GM12878 (cell line): ENCODE data around the gene P2RX1. TPM values are rescaled to one million over a fixed set of nuclear protein-coding genes. Genes with fewer than 3 reads are reported as not detected.

ENCODE experiments used
- ATAC-seq: fragments of 200-7000 bp; cut with Tn5 transposase; 3 replicates; pipeline ENCODE4 v1.9.1; 2020; ENCODE audit warnings: mild to moderate bottlenecking, moderate library complexity
- BruUV-seq: library from RNA; stranded (reverse); fragments of 400-500 nt; replicated peaks from 2 replicates; lab custom pipeline; 2021; lab: Mats Ljungman, UMichigan
- CTCF ChIA-PET: fragments of 300-600 bp; sonication (Branson Sonifier 250); formaldehyde crosslinking; extraction: SDS; loops from one replicate; lab custom pipeline; 2021; ENCODE audit warnings: inconsistent platforms; lab: Yijun Ruan, JAX
- POLR2A ChIA-PET: fragments of 350-600 bp; formaldehyde crosslinking; extraction: SDS; loops from one replicate; lab custom pipeline; 2021; ENCODE audit warnings: inconsistent platforms; lab: Charles Lee
- RAD21 ChIA-PET: fragments of 300-600 bp; sonication (Branson Sonifier 250); formaldehyde crosslinking; loops from one replicate; lab custom pipeline; 2023; ENCODE audit warnings: antibody characterized with exemption; ENCODE audit not compliant: unreplicated experiment; lab: Charles Lee
- SMC1A ChIA-PET: fragments of 300-600 bp; sonication (Branson Sonifier 250); formaldehyde crosslinking; loops from one replicate; lab custom pipeline; 2023; ENCODE audit not compliant: unreplicated experiment, uncharacterized antibody; lab: Charles Lee
- DNase-seq: peaks from one replicate; pipeline ENCODE4 v3.0.0-alpha.2; 2011; ENCODE audit warnings: low read depth, low spot score
- FAIRE-seq: peaks from 3 replicates; lab custom pipeline; 2011; peaks lifted over from hg19 to GRCh38; lab: Jason Lieb, UNC
- H2AFZ ChIP-seq: 2 replicates; pipeline ENCODE4 v1.6.0; 2011; ENCODE audit warnings: low read depth, low read length, control low read depth; ENCODE audit not compliant: control insufficient read depth
- H3K27ac ChIP-seq: 2 replicates; pipeline ENCODE4 v1.5.1; 2011; ENCODE audit warnings: control low read depth; ENCODE audit not compliant: control insufficient read depth, insufficient read depth
- H3K27me3 ChIP-seq, 2 experiments: replicated peaks in 1 of 2; 2 replicates each; pipeline versions ENCODE4 v1.6.0 to v1.6.1; 2011; ENCODE audit warnings: low read length in 1 of 2; ENCODE audit not compliant: control insufficient read depth in 2 of 2, insufficient read depth in 2 of 2
- H3K36me3 ChIP-seq, 2 experiments: 2 replicates each; pipeline ENCODE4 v1.5.1; 2011; ENCODE audit warnings: low read length in 1 of 2; ENCODE audit not compliant: control insufficient read depth in 2 of 2, insufficient read depth in 2 of 2
- H3K4me1 ChIP-seq: 2 replicates; pipeline ENCODE4 v1.6.1; 2011; ENCODE audit warnings: mild to moderate bottlenecking, low read length, moderate library complexity, mixed read lengths; ENCODE audit not compliant: control insufficient read depth, insufficient read depth
- H3K4me2 ChIP-seq: 2 replicates; pipeline ENCODE4 v1.6.0; 2011; ENCODE audit warnings: control low read depth; ENCODE audit not compliant: control insufficient read depth, insufficient read depth
- H3K4me3 ChIP-seq: fragments of 200-600 bp; sonication (generic); 2 replicates; pipeline ENCODE4 v1.5.1; 2016
- H3K79me2 ChIP-seq: 2 replicates; pipeline ENCODE4 v1.6.0; 2011; ENCODE audit warnings: low read length; ENCODE audit not compliant: control insufficient read depth, insufficient read depth
- H3K9ac ChIP-seq: 2 replicates; pipeline ENCODE4 v1.8.0; 2011; ENCODE audit warnings: low read length, control low read depth, mixed read lengths; ENCODE audit not compliant: control insufficient read depth, insufficient read depth
- H3K9me3 ChIP-seq: replicated peaks from 3 replicates; pipeline ENCODE4 v1.5.1; 2011; ENCODE audit warnings: mild to moderate bottlenecking, low read length; ENCODE audit not compliant: control insufficient read depth, insufficient read depth
- H4K20me1 ChIP-seq: 2 replicates; pipeline ENCODE4 v1.6.0; 2011; ENCODE audit not compliant: control insufficient read depth, insufficient read depth
- BCL3 ChIP-seq: IDR thresholded peaks from 2 replicates; pipeline ENCODE4 v1.6.1; 2011; ENCODE audit warnings: borderline replicate concordance, low read depth, mild to moderate bottlenecking, moderate library complexity, low read length; ENCODE audit not compliant: insufficient read depth, poor library complexity, severe bottlenecking
- CUX1 ChIP-seq: IDR thresholded peaks from 2 replicates; pipeline ENCODE4 v1.6.1; 2012; ENCODE audit warnings: improper control_type of control experiment, low read depth, low read length; ENCODE audit not compliant: insufficient replicate concordance
- FOXK2 ChIP-seq: fragments of 450-650 bp; IDR thresholded peaks from 2 replicates; pipeline ENCODE4 v1.6.1; 2017; ENCODE audit warnings: mild to moderate bottlenecking, moderate library complexity
- MAX ChIP-seq: IDR thresholded peaks from 2 replicates; pipeline ENCODE4 v1.6.1; 2012; ENCODE audit warnings: low read depth, low read length, improper control_type of control experiment
- MYC ChIP-seq: IDR thresholded peaks from 2 replicates; pipeline ENCODE4 v1.6.1; 2011; ENCODE audit warnings: mild to moderate bottlenecking, low read length, moderate library complexity, inconsistent platforms; ENCODE audit not compliant: insufficient read depth, insufficient replicate concordance, insufficient read length, severe bottlenecking
- NBN ChIP-seq: fragments of 450-650 bp; IDR thresholded peaks from 2 replicates; pipeline ENCODE4 v1.6.1; 2016
- POLR2AphosphoS5 ChIP-seq: IDR thresholded peaks from 2 replicates; pipeline ENCODE4 v1.6.1; 2011; ENCODE audit warnings: mild to moderate bottlenecking, low read length, inconsistent platforms
- RAD51 ChIP-seq: fragments of 450-650 bp; IDR thresholded peaks from 2 replicates; pipeline ENCODE4 v1.6.1; 2016; ENCODE audit warnings: moderate library complexity, mild to moderate bottlenecking, inconsistent platforms
- RELA ChIP-seq: fragments of 450-650 bp; IDR thresholded peaks from 2 replicates; pipeline ENCODE4 v1.8.0; 2014; ENCODE audit warnings: borderline replicate concordance; ENCODE audit not compliant: partially characterized antibody
- SUPT20H ChIP-seq: IDR thresholded peaks from 2 replicates; pipeline ENCODE4 v1.6.1; 2011; ENCODE audit warnings: low read depth, mild to moderate bottlenecking, low read length, moderate library complexity, borderline replicate concordance; ENCODE audit not compliant: control insufficient read depth
- USF1 ChIP-seq: IDR thresholded peaks from 2 replicates; pipeline ENCODE4 v1.6.1; 2011; ENCODE audit warnings: borderline replicate concordance, low read depth, mild to moderate bottlenecking, moderate library complexity, mixed read lengths, low read length; ENCODE audit not compliant: insufficient read depth; ENCODE audit errors: extremely low read length
- YY1 ChIP-seq: IDR thresholded peaks from 2 replicates; pipeline ENCODE4 v1.6.1; 2011; ENCODE audit warnings: low read depth, mild to moderate bottlenecking, low read length
- WGBS: methylation state at CpG from one replicate; pipeline ENCODE4 v1.1.6; 2016; ENCODE audit warnings: low lambda C conversion rate; ENCODE audit not compliant: insufficient replicate concordance, insufficient coverage; ENCODE audit errors: missing lambda C conversion rate; 5-methylcytosine and 5-hydroxymethylcytosine counted together
- in situ Hi-C: fragments of 300-500 bp; cut with MboI; formaldehyde crosslinking; loops from 9 replicates; pipeline ENCODE4 v1.14.3; 2018; ENCODE audit warnings: mixed read lengths
- intact Hi-C: fragments of 100-400 bp; cut with micrococcal nuclease; formaldehyde crosslinking; loops from one replicate; pipeline ENCODE4 v1.14.2; 2022; ENCODE audit not compliant: unreplicated experiment
- polyA plus RNA-seq, 11 experiments: library from polyadenylated mRNA; depleted of rRNA in 4 of 11; unstranded in 6 of 11; stranded (reverse) in 5 of 11; fragments of >200 nt; fragmentation: Nextera tagmentation in 4 of 11; fragmentation: Illumina TruSeq in 1 of 11; extraction: Ambion mirVana in 4 of 11; extraction: Trizol in 1 of 11; gene quantifications; 1 replicate in 1 of 11; 2 replicates in 10 of 11; pipeline versions ENCODE4 v1.2.1 to v1.2.3, GENCODE V29; 2011 to 2016; ENCODE audit warnings: inconsistent platforms in 2 of 11, missing spikeins in 2 of 11, low read depth in 1 of 11
- total RNA-seq, 4 experiments: library from RNA; depleted of rRNA in 3 of 4; stranded (reverse); fragments of >200 nt in 3 of 4; fragmentation: Illumina TruSeq in 1 of 4; extraction: Trizol in 1 of 4; gene quantifications; 2 replicates each; pipeline versions ENCODE4 v1.2.1 to v1.2.3, GENCODE V29; 2013 to 2021

Gene P2RX1
- total and polyA plus RNA-seq, 10 of the 15 experiments (the other 5 are each of a cell fraction or from before 2014, with no cell fraction given): 0.12 to 6.2 (median 3.4) TPM

GRCh38 chr17:3885970-3886369, 30.3 kb downstream of the P2RX1 start (continued):
- TF ChIP-seq CUX1: no peak

GRCh38 chr17:3885271-3885670, 31.0 kb downstream of the P2RX1 start:
- H3K4me2 ChIP-seq: no peak overlapping the region
- H3K27ac ChIP-seq: no peak overlapping the region
- H3K4me3 ChIP-seq: no peak overlapping the region
- H3K36me3 ChIP-seq: no peaks in the 10 kb centered on the region
- no peaks in the 10 kb centered on the region; the same call in 1 of the 2 replicates for H3K4me1 ChIP-seq
- ChIA-PET SMC1A (interaction anchor here (1.0 kb wide), 1 partner anchor 9 kb away, joined by 3 read pairs; no protein-coding TSS in a partner anchor), POLR2A (no interaction called here), RAD21 (interaction anchor here (0.6 kb wide), 1 partner anchor 163 kb away, joined by 3 read pairs; no protein-coding TSS in a partner anchor), CTCF (interaction anchor here (1.4 kb wide), 1 partner anchor 29 kb away, joined by 3 read pairs; no protein-coding TSS in a partner anchor)
- H3K79me2 ChIP-seq: no peaks in the 10 kb centered on the region
- H3K27me3 ChIP-seq: no peaks in the 10 kb centered on the region
- no peak for FAIRE-seq
- H3K9ac ChIP-seq: no peak overlapping the region
- H4K20me1 ChIP-seq: no peaks in the 10 kb centered on the region
- in situ Hi-C loops: no loop called here
- no peak overlapping the region for H2AFZ ChIP-seq
- BruUV-seq: no TSS peak
- no peak for ATAC-seq
- DNase-seq: no peak
- intact Hi-C loops: no loop called here
- 44% methylated on average over 14 of the region's 14 CpGs for WGBS
- H3K9me3 ChIP-seq: no peaks in the 10 kb centered on the region
- no peak for TF ChIP-seq YY1
- no peak for TF ChIP-seq RAD51
- TF ChIP-seq RELA: no peak
- no peak for TF ChIP-seq SUPT20H
- TF ChIP-seq NBN: no peak
- no peak for TF ChIP-seq MYC
- no peak for TF ChIP-seq MAX
- no peak for TF ChIP-seq FOXK2
- TF ChIP-seq USF1: no peak
- TF ChIP-seq BCL3: no peak
- TF ChIP-seq POLR2AphosphoS5: no peak
